Smooth muscle cell of the brain vasculature (primary cell): Measurements from ENCODE around the gene NCEH1.

ENCODE experiments used
- DNase-seq: peaks from one replicate; pipeline ENCODE4 v3.0.0-alpha.2; 2012; ENCODE audit warnings: low read depth, low spot score

Gene NCEH1

GRCh38 chr3:172582712-172583111 lies 128.2 kb downstream of the NCEH1 start:
- DNase-seq: no peak

GRCh38 chr3:172581757-172582166 lies 129.1 kb downstream of the NCEH1 start:
- no peak for DNase-seq

DNA sequence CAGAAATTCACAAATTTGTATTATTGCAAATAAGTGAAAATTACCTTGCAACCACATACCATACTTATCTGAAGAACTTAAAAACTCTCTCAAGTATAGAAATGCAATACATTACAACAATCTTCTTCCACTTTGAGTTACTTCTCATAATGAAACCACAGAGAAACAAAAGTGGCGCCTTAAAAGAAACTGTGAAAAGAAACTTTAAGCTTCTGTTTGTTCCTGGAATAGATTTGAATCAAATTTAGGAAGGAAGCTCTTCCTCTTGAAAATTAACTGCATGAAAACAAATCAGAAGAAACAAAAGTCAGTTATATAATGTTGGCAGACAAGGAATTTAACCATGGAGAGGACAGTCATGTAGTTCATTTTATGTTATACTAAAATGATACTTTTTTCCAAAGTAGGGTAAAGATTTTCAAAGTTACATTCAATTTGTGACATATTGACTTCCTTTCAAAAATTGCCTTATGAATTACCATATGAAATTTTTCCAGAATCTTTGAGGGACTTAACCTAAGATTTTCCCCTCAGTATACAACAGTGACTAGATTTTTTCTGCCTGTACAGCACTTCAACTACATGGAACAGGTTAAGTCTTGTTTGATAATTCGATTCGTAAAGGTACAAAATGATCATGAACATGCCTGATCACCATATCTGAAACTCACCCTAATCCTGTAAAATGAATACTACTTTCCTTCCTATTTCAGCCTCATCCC lies 130.0 kb downstream of the NCEH1 start:
- DNase-seq: no peak
